Erythroblast (primary cell): Measurements from ENCODE around the gene COL5A1.

Experiments used
- GATA1 ChIP-seq: IDR thresholded peaks from 2 replicates; pipeline ENCODE4 v1.6.1; 2011; ENCODE audit warnings: low read depth, mild to moderate bottlenecking, control low read depth, low read length, moderate library complexity
- POLR2A ChIP-seq: IDR thresholded peaks from 2 replicates; pipeline ENCODE4 v1.6.1; 2011; ENCODE audit warnings: mild to moderate bottlenecking, low read length

DNA sequence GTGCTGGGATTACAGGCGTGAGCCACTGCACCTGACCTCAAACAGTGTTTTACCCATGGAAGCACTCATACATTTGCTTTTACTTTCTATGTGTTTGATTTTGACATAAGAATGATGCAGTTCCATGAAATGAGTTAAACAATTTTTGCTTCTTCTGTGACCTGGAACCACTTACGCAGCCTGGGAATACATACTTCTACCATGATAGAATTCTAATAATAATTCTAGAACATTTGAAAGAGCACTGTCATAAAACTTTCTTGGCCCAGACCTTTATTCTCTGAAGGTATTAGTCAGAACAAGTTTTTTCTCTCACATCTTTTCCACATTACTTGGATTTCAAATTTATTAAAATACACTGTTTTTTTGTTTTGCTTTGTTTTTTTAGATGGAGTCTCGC, 25.3 kb upstream of the COL5A1 start:
- TF ChIP-seq POLR2A (no peak), GATA1 (no peak)
